OCI-LY7 (cell line): Measurements from ENCODE around the gene SLC27A5. TPM values are rescaled to one million over a fixed set of nuclear protein-coding genes. Genes with fewer than 3 reads are reported as not detected.

Experiments
- BruUV-seq: library from RNA; stranded (reverse); fragments of 400-500 nt; replicated peaks from 2 replicates; lab custom pipeline; 2021; lab: Mats Ljungman, UMichigan
- CTCF ChIA-PET: fragments of 300-600 bp; sonication (Branson Sonifier 250); formaldehyde crosslinking; loops from one replicate; lab custom pipeline; 2022; ENCODE audit warnings: antibody characterized with exemption; ENCODE audit not compliant: unreplicated experiment; lab: Charles Lee
- POLR2A ChIA-PET: fragments of 300-600 bp; sonication (Branson Sonifier 250); formaldehyde crosslinking; loops from one replicate; lab custom pipeline; 2022; ENCODE audit warnings: antibody characterized with exemption; lab: Charles Lee
- DNase-seq: peaks from one replicate; pipeline ENCODE4 v3.0.0-alpha.2; 2015; ENCODE audit warnings: low spot score
- H2AFZ ChIP-seq: fragments of 200-600 bp; sonication (generic), shearing (Covaris generic); 2 replicates; pipeline ENCODE4 v1.6.1; 2014; ENCODE audit warnings: mild to moderate bottlenecking, antibody characterized with exemption, low read length, moderate library complexity
- H3K27ac ChIP-seq: fragments of 200-600 bp; sonication (generic); 2 replicates; pipeline ENCODE4 v1.5.1; 2014; ENCODE audit warnings: mixed run types, low read depth, mild to moderate bottlenecking, moderate library complexity, low read length, inconsistent platforms; ENCODE audit not compliant: poor library complexity, severe bottlenecking
- H3K36me3 ChIP-seq: fragments of 200-600 bp; sonication (generic); 2 replicates; pipeline ENCODE4 v1.6.1; 2014; ENCODE audit warnings: mild to moderate bottlenecking, antibody characterized with exemption, low read length, moderate library complexity, mixed read lengths; ENCODE audit not compliant: insufficient read depth
- H3K4me1 ChIP-seq: fragments of 200-600 bp; sonication (generic); 2 replicates; pipeline ENCODE4 v1.5.1; 2014; ENCODE audit warnings: mild to moderate bottlenecking, low read length; ENCODE audit not compliant: insufficient read depth, poor library complexity, severe bottlenecking
- H3K4me2 ChIP-seq: fragments of 200-600 bp; sonication (generic); 2 replicates; pipeline ENCODE4 v1.6.1; 2014; ENCODE audit warnings: mild to moderate bottlenecking, low read length
- H3K4me3 ChIP-seq: fragments of 200-600 bp; sonication (generic); 2 replicates; pipeline ENCODE4 v1.5.1; 2014; ENCODE audit warnings: mild to moderate bottlenecking, low read depth, low read length; ENCODE audit not compliant: poor library complexity, severe bottlenecking
- H3K79me2 ChIP-seq: fragments of 200-600 bp; sonication (generic); 2 replicates; pipeline ENCODE4 v1.6.1; 2016; ENCODE audit warnings: low read depth, mild to moderate bottlenecking, low read length, moderate library complexity, mixed read lengths; ENCODE audit not compliant: insufficient read depth
- H3K9me2 ChIP-seq: fragments of 200-600 bp; sonication (generic); 2 replicates; pipeline ENCODE4 v1.6.1; 2016; ENCODE audit warnings: mild to moderate bottlenecking, low read length, mixed read lengths; ENCODE audit not compliant: insufficient read depth
- H3K9me3 ChIP-seq: fragments of 200-600 bp; sonication (generic); 2 replicates; pipeline ENCODE4 v1.6.1; 2014; ENCODE audit warnings: mild to moderate bottlenecking, mixed run types, low read length, mixed read lengths
- H4K20me1 ChIP-seq: fragments of 200-600 bp; sonication (generic); 2 replicates; pipeline ENCODE4 v1.6.1; 2014; ENCODE audit warnings: mild to moderate bottlenecking, antibody characterized with exemption, low read length, moderate library complexity, mixed read lengths; ENCODE audit not compliant: insufficient read depth
- EZH2phosphoT487 ChIP-seq: fragments of 200-600 bp; sonication (generic); IDR thresholded peaks from 2 replicates; pipeline ENCODE4 v1.6.1; 2018; ENCODE audit warnings: low read depth, borderline replicate concordance, mild to moderate bottlenecking, mixed run types, antibody characterized with exemption, low read length, moderate library complexity, mixed read lengths
- intact Hi-C: fragments of 100-400 bp; cut with micrococcal nuclease; formaldehyde crosslinking; loops from one replicate; pipeline ENCODE4 v1.10.0; 2022; ENCODE audit not compliant: unreplicated experiment
- total RNA-seq, 2 experiments: library from RNA; depleted of rRNA in 1 of 2; stranded (reverse); fragments of >200 nt in 1 of 2; shearing (Covaris generic) in 1 of 2; gene quantifications; 2 replicates each; pipeline ENCODE4 v1.2.3, GENCODE V29; 2014 to 2022
- TF ChIP-seq, protein P1 (sequence below): fragments of 200-600 bp; sonication (generic); conservative IDR thresholded peaks from 2 replicates; pipeline ENCODE4 v1.5.1; 2014; ENCODE audit warnings: mild to moderate bottlenecking, antibody characterized with exemption, low read length, moderate library complexity, mixed read lengths

The SLC27A5 gene
- total RNA-seq, 2 experiments from 2014 or later: 28.0 to 29.8 TPM

DNA sequence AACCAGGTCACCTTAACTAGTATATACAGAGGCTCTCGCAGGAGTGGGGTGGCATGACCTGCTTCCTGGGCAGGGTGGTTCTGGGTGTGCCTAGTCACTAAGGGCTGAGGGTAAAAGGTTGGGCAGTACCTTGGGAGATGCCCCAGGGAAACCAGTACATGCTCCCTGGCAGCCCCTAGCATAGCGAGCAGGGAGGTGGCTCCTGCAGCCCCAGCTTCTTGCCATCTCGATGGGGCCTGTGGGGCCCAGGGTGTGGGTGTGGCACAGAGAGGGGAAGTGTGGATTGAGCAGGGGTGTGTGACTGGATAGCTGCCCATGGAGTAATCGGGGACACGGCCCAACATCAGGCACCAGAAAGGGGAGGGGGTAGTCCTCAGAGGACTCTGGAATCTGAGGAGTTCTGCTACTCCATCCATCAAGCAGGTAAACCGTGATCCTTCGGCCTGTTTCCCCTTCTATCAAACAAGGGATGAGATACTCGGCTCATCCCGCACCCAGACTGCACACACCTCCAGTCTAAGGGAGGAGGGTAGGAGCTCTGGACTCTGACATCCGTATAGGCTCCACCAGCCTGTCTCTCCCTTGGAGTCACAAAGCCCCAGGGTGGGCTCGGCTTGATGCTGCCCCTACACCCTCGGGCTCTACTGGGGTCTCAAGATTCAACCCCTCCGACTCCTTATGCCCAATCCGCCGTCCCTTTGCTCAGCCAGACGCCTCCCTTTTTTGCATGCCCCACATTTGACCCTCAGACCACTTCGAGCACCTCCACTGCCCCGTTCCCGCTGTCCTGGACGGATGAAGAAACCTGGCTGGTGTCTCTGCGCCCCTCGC, 6.7 kb upstream of the SLC27A5 start:
- H2AFZ ChIP-seq: peak overlapping the region; percentile 86; the same call in 1 of the 2 replicates
- H4K20me1 ChIP-seq: no peaks in the 10 kb centered on the region
- H3K27ac ChIP-seq: peak overlapping the region; percentile 80
- DNase-seq: peak; percentile 19
- H3K4me3 ChIP-seq: peak overlapping the region; percentile 87
- no peak for TF ChIP-seq EZH2phosphoT487
- TF ChIP-seq, protein P1, sequence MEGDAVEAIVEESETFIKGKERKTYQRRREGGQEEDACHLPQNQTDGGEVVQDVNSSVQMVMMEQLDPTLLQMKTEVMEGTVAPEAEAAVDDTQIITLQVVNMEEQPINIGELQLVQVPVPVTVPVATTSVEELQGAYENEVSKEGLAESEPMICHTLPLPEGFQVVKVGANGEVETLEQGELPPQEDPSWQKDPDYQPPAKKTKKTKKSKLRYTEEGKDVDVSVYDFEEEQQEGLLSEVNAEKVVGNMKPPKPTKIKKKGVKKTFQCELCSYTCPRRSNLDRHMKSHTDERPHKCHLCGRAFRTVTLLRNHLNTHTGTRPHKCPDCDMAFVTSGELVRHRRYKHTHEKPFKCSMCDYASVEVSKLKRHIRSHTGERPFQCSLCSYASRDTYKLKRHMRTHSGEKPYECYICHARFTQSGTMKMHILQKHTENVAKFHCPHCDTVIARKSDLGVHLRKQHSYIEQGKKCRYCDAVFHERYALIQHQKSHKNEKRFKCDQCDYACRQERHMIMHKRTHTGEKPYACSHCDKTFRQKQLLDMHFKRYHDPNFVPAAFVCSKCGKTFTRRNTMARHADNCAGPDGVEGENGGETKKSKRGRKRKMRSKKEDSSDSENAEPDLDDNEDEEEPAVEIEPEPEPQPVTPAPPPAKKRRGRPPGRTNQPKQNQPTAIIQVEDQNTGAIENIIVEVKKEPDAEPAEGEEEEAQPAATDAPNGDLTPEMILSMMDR: no peak; the same call in 1 of the 2 replicates
- peaks cover 20% of the 10 kb centered on the region for H3K4me1 ChIP-seq
- intact Hi-C loops: loop anchor here (1.0 to 5.0 kb wide), 7 partner anchors 26 to 336 kb away; partner anchors contain the start of genes TRIM28, ZNF274, ZNF324B and ZNF497
- no TSS peak for BruUV-seq
- H3K4me2 ChIP-seq: peak overlapping the region; percentile 95
- ChIA-PET CTCF (interaction anchor here (0.5 kb wide), 1 partner anchor 9 kb away, joined by 5 read pairs; no protein-coding TSS in a partner anchor), POLR2A (interaction anchor here (2.6 kb wide), 1 partner anchor 61 kb away, joined by 11 read pairs; no protein-coding TSS in a partner anchor)
- no peaks in the 10 kb centered on the region for H3K9me3 ChIP-seq
- H3K9me2 ChIP-seq: no peaks in the 10 kb centered on the region
- H3K79me2 ChIP-seq: peaks cover 11% of the 10 kb centered on the region; the same call in 1 of the 2 replicates
- peaks cover 23% of the 10 kb centered on the region for H3K36me3 ChIP-seq

DNA sequence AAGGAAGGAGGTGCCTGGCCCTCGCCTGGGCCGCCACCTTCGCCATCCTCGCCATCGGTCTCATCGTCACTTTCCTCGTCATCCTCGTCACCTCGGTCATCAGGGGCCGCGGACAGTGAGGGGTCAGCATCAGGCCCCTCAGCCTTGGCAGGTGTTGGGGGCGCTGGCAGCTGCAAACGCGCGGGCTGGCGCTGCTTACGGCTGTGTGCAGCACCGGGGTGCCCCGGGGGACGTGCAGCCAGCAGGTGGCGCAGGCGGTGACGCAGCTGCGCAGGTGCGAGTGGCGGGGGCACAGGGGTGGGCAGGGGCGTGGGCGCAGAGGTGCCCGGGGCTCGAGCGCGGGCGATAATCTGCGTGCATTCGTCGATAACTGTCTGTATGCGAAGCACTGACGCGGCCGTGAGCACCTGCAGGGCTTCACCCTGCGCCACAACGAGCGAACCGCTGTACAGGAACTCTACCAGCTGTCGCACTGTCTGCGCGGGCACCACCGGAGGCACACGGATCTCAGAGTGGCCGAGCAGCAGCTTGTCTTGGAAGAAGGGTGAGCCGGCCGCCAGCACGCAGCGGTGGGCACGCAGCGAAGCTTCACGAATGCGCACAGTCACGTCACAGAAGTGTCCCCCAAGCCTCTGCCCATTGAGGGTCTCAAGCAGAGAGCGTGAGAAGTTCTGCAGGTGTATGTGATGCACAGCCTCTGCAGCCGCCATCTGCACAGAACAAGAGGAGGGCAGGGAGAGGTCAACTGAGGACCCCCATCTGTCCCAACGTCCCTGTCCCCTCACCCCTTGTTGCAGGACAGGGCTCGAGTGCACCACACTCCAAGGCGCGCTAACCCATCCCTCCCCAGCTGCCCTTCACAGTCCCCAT, 5.4 kb upstream of the SLC27A5 start:
- no peaks in the 10 kb centered on the region for H4K20me1 ChIP-seq
- no peak overlapping the region for H2AFZ ChIP-seq
- H3K79me2 ChIP-seq: peaks cover 11% of the 10 kb centered on the region; the same call in 1 of the 2 replicates
- intact Hi-C loops: loop anchor here (5.0 kb wide), 1 partner anchor 190 kb away; the partner anchor contains the start of gene ZSCAN22
- no peak overlapping the region for H3K27ac ChIP-seq
- BruUV-seq: no TSS peak
- ChIA-PET POLR2A (interaction anchor here (0.7 kb wide), 1 partner anchor 132 kb away, joined by 3 read pairs; no protein-coding TSS in a partner anchor), CTCF (no interaction called here)
- H3K9me3 ChIP-seq: no peaks in the 10 kb centered on the region
- no peak overlapping the region; the same call in 1 of the 2 replicates for H3K4me2 ChIP-seq
- no peak overlapping the region for H3K4me3 ChIP-seq
- TF ChIP-seq, protein P1: peak; percentile 51
- no peak for TF ChIP-seq EZH2phosphoT487
- H3K9me2 ChIP-seq: no peaks in the 10 kb centered on the region
- peaks cover 20% of the 10 kb centered on the region for H3K4me1 ChIP-seq
- peaks cover 31% of the 10 kb centered on the region for H3K36me3 ChIP-seq
- DNase-seq: no peak
